SK-N-SH (cell line): Measurements from ENCODE around the gene IL13.

Experiments
- GABPA ChIP-seq: IDR thresholded peaks from 2 replicates; pipeline ENCODE4 v1.4.0; 2012; ENCODE audit warnings: low read depth, mild to moderate bottlenecking
- RCOR1 ChIP-seq: fragments of 150-350 bp; IDR thresholded peaks from 2 replicates; pipeline ENCODE4 v1.6.1; 2017; ENCODE audit warnings: antibody characterized with exemption, low read length
- RXRA ChIP-seq: IDR thresholded peaks from 2 replicates; pipeline ENCODE4 v1.4.0; 2012; ENCODE audit warnings: low read depth, mild to moderate bottlenecking, borderline replicate concordance

- TF ChIP-seq RXRA (no peak), GABPA (no peak), RCOR1 (no peak)
Measured at GRCh38 chr5:132661231-132662003, 3.4 kb downstream of the IL13 start.
